Hepatocyte (in vitro differentiated cells): ENCODE results near the gene KLB. TPM values are rescaled to one million over a fixed set of nuclear protein-coding genes. Genes with fewer than 3 reads are reported as not detected.
A peak's percentile ranks its signal among the peaks of the same experiment; 100 is the strongest.

ENCODE experiments used
- DNase-seq: peaks from one replicate; pipeline ENCODE4 v3.0.0-alpha.2; 2016; ENCODE audit warnings: low spot score
- H2AFZ ChIP-seq: fragments of 200-600 bp; sonication (generic); 2 replicates; pipeline ENCODE4 v1.6.0; 2016; ENCODE audit warnings: antibody characterized with exemption, mild to moderate bottlenecking
- H3K27ac ChIP-seq: fragments of 200-600 bp; sonication (generic); 2 replicates; pipeline ENCODE4 v1.5.1; 2016; ENCODE audit warnings: mild to moderate bottlenecking
- H3K27me3 ChIP-seq: fragments of 200-600 bp; sonication (generic); 2 replicates; pipeline ENCODE4 v1.6.1; 2016
- H3K36me3 ChIP-seq: fragments of 200-600 bp; sonication (generic); replicated peaks from 2 replicates; pipeline ENCODE4 v1.5.1; 2016; ENCODE audit warnings: low read depth; ENCODE audit not compliant: insufficient read depth
- H3K4me1 ChIP-seq: fragments of 200-600 bp; sonication (generic); 2 replicates; pipeline ENCODE4 v1.5.1; 2016; ENCODE audit warnings: mild to moderate bottlenecking, moderate library complexity; ENCODE audit not compliant: insufficient read depth
- H3K4me2 ChIP-seq: fragments of 200-600 bp; sonication (generic); 2 replicates; pipeline ENCODE4 v1.6.0; 2016
- H3K4me3 ChIP-seq: fragments of 200-600 bp; sonication (generic); 2 replicates; pipeline ENCODE4 v1.5.1; 2016; ENCODE audit warnings: mild to moderate bottlenecking
- H3K79me2 ChIP-seq: fragments of 200-600 bp; sonication (generic); 2 replicates; pipeline ENCODE4 v1.6.0; 2017; ENCODE audit warnings: mild to moderate bottlenecking
- H3K9me2 ChIP-seq: fragments of 200-600 bp; sonication (generic); replicated peaks from 2 replicates; pipeline ENCODE4 v1.6.0; 2017; ENCODE audit warnings: mild to moderate bottlenecking; ENCODE audit not compliant: insufficient read depth
- H3K9me3 ChIP-seq: fragments of 200-600 bp; sonication (generic); 2 replicates; pipeline ENCODE4 v1.5.1; 2016; ENCODE audit warnings: low read depth, mild to moderate bottlenecking
- H4K20me1 ChIP-seq: fragments of 200-600 bp; sonication (generic); 2 replicates; pipeline ENCODE4 v1.6.0; 2016; ENCODE audit warnings: mild to moderate bottlenecking; ENCODE audit not compliant: insufficient read depth, poor library complexity, severe bottlenecking
- EZH2 ChIP-seq: fragments of 200-600 bp; sonication (generic); IDR thresholded peaks from 2 replicates; pipeline ENCODE4 v1.6.1; 2016; ENCODE audit warnings: antibody characterized with exemption, mild to moderate bottlenecking, borderline replicate concordance
- EZH2phosphoT487 ChIP-seq: fragments of 200-600 bp; sonication (generic); IDR thresholded peaks from one replicate; pipeline ENCODE4 v1.6.1; 2018; ENCODE audit warnings: antibody characterized with exemption, mild to moderate bottlenecking, low read depth, moderate library complexity; ENCODE audit not compliant: unreplicated experiment, severe bottlenecking
- WGBS: methylation state at CpG from one replicate; pipeline ENCODE4 v1.1.6; 2016; ENCODE audit warnings: low lambda C conversion rate; ENCODE audit errors: missing lambda C conversion rate; 5-methylcytosine and 5-hydroxymethylcytosine counted together
- polyA plus RNA-seq: library from polyadenylated mRNA; unstranded; fragments of >200 nt; fragmentation: Nextera tagmentation; extraction: Ambion mirVana; gene quantifications from 2 replicates; pipeline ENCODE4 v1.2.1, GENCODE V29; 2016
- total RNA-seq: library from RNA; depleted of rRNA; stranded (reverse); fragments of >200 nt; gene quantifications from 2 replicates; pipeline ENCODE4 v1.2.3, GENCODE V29; 2014
- TF ChIP-seq, protein P1 (sequence below): fragments of 200-600 bp; sonication (generic); IDR thresholded peaks from 2 replicates; pipeline ENCODE4 v1.5.1; 2016; ENCODE audit warnings: antibody characterized with exemption, mild to moderate bottlenecking; ENCODE audit not compliant: poor library complexity

KLB gene
- total and polyA plus RNA-seq, 2 experiments from 2014 or later = 11.5 to 18.2 TPM

DNA sequence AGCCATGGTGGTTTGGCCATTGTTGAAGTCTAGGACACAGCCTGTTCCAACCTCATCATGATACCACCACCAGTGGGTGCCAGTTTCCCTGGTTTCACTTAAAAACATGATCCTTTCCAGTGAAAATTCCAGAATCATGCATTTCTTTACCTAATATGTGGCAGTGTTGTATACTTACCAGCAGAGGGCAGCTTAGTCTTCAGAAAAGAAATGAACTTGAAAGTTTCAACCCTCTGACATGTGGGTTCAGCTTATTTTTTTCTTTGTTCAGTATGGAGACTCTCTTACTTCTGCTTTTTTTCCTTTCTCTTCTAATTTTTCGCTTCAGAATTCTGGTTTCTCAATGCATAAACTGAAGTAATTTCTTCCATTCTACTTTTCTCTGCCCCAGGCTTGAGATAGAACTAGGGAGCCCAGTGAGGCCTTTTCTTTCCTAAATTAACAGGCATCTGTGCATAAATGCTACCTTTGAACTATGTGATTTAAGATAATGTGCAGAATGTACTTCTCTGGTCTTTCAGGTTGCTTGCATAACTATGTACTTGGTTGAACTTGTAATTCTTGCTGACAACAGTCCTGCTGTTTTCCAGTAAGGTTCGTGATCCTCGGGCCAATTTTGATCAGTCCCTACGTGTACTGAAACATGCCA, 62.8 kb downstream of the KLB start:
- Histone ChIP-seq H3K36me3 (no peaks in the 10 kb centered on the region), H3K4me1 (peaks cover 5% of the 10 kb centered on the region), H3K4me3 (no peak overlapping the region), H4K20me1 (no peaks in the 10 kb centered on the region), H3K27ac (peak overlapping the region; percentile 67), H3K27me3 (no peaks in the 10 kb centered on the region), H2AFZ (peak overlapping the region; percentile 48), H3K9me3 (no peaks in the 10 kb centered on the region), H3K9me2 (no peaks in the 10 kb centered on the region), H3K4me2 (peak overlapping the region; percentile 34), H3K79me2 (no peaks in the 10 kb centered on the region)
- 60% methylated on average over 4 of the region's 4 CpGs for WGBS
- TF ChIP-seq, protein P1, sequence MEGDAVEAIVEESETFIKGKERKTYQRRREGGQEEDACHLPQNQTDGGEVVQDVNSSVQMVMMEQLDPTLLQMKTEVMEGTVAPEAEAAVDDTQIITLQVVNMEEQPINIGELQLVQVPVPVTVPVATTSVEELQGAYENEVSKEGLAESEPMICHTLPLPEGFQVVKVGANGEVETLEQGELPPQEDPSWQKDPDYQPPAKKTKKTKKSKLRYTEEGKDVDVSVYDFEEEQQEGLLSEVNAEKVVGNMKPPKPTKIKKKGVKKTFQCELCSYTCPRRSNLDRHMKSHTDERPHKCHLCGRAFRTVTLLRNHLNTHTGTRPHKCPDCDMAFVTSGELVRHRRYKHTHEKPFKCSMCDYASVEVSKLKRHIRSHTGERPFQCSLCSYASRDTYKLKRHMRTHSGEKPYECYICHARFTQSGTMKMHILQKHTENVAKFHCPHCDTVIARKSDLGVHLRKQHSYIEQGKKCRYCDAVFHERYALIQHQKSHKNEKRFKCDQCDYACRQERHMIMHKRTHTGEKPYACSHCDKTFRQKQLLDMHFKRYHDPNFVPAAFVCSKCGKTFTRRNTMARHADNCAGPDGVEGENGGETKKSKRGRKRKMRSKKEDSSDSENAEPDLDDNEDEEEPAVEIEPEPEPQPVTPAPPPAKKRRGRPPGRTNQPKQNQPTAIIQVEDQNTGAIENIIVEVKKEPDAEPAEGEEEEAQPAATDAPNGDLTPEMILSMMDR = peak; percentile 97
- TF ChIP-seq EZH2 (no peak), EZH2phosphoT487 (no peak)
- peak; percentile 88 for DNase-seq

DNA sequence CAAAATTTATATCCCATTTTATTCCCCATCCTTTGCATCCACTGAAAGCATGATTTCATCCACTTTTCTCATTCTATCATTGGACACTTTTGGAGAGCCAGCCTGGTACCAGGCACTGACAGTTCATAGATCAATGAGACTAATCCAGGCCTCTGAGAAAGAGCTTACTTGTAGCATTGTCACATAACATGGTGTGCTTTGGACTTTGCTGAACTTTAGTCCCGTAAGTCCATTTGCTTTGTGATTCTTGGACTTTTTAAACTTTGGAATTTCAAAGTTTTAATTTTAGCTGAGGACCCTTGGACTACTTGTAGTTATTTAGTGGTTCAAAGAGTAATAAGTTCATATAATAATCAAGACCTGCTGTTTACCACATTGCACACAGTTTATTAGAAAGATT, 63.7 kb downstream of the KLB start:
- H3K36me3 ChIP-seq = no peaks in the 10 kb centered on the region
- H3K27ac ChIP-seq = peak overlapping the region; percentile 47
- WGBS = 78% methylated on average over 1 of the region's 1 CpG
- no peaks in the 10 kb centered on the region for H3K9me2 ChIP-seq
- H2AFZ ChIP-seq = no peak overlapping the region
- no peak overlapping the region for H3K4me2 ChIP-seq
- peaks cover 5% of the 10 kb centered on the region for H3K4me1 ChIP-seq
- no peaks in the 10 kb centered on the region for H4K20me1 ChIP-seq
- no peaks in the 10 kb centered on the region for H3K27me3 ChIP-seq
- DNase-seq = no peak
- H3K9me3 ChIP-seq = no peaks in the 10 kb centered on the region
- TF ChIP-seq EZH2phosphoT487 = no peak
- TF ChIP-seq, protein P1 = no peak
- no peak for TF ChIP-seq EZH2
- no peaks in the 10 kb centered on the region for H3K79me2 ChIP-seq
- no peak overlapping the region for H3K4me3 ChIP-seq

DNA sequence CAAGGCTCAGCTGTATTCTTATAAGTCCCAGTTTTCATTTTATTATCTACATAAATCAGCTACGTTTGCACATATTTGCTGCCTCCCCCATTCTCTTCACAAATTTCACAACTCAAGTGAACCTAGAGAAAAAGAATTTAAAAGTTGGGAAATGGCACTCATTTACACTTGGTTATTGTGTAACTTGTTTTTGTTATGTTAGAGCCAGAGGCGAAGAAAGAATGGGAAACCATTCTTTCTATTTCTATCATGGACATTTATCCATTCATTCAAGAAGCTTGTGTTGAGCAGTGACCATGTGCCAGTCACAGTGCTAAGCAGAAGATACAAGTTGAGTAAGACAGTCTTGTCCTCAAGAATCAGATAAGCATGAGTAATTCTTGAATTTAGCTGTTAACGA, 65.7 kb downstream of the KLB start:
- no peaks in the 10 kb centered on the region for H3K27me3 ChIP-seq
- TF ChIP-seq EZH2 (no peak), EZH2phosphoT487 (no peak)
- TF ChIP-seq, protein P1 = no peak
- no peaks in the 10 kb centered on the region for H3K79me2 ChIP-seq

More for the DNA sequence above, 65.7 kb downstream of the KLB start:
- no peaks in the 10 kb centered on the region for H4K20me1 ChIP-seq
- no peak overlapping the region for H2AFZ ChIP-seq
- no peak overlapping the region for H3K4me3 ChIP-seq
- no peak for DNase-seq
- no peaks in the 10 kb centered on the region for H3K36me3 ChIP-seq
- H3K4me1 ChIP-seq = peaks cover 5% of the 10 kb centered on the region
- WGBS = 88% methylated on average over 3 of the region's 3 CpGs
- no peaks in the 10 kb centered on the region for H3K9me3 ChIP-seq
- H3K27ac ChIP-seq = no peak overlapping the region
- no peak overlapping the region for H3K4me2 ChIP-seq
- no peaks in the 10 kb centered on the region for H3K9me2 ChIP-seq
